Lung (tissue), 12 donors: ENCODE data around the gene TMEM59L. TPM values are rescaled to one million over a fixed set of nuclear protein-coding genes. Genes with fewer than 3 reads are reported as not detected.
A peak's percentile ranks its signal among the peaks of the same experiment; 100 is the strongest.

Source experiments
- ATAC-seq: fragments of 200-7000 bp; cut with Tn5 transposase; one replicate; pipeline ENCODE4 v1.9.1; 2020; ENCODE audit warnings: moderate number of reproducible peaks; ENCODE audit not compliant: insufficient read depth, low FRiP score
- DNase-seq, 3 donors: peaks; one replicate each; pipeline ENCODE4 v3.0.0-alpha.2; 2013 to 2017
- H3K27ac ChIP-seq, 2 donors: one replicate each; pipeline ENCODE4 v1.5.1; 2013; ENCODE audit warnings: mild to moderate bottlenecking in 2 of 2, moderate library complexity in 2 of 2, control low read depth in 1 of 2, inconsistent platforms in 1 of 2, low read depth in 1 of 2, low read length in 1 of 2
- H3K27me3 ChIP-seq, 3 donors: one replicate each; pipeline ENCODE4 v1.5.1; 2013; ENCODE audit warnings: low read length in 2 of 3; ENCODE audit not compliant: control insufficient read depth in 3 of 3, insufficient read depth in 3 of 3
- H3K36me3 ChIP-seq, 4 donors: one replicate each; pipeline ENCODE4 v1.5.1; 2013; ENCODE audit warnings: low read length in 4 of 4, mild to moderate bottlenecking in 1 of 4, moderate library complexity in 1 of 4; ENCODE audit not compliant: control insufficient read depth in 4 of 4, insufficient read depth in 4 of 4
- H3K4me1 ChIP-seq, 5 donors: one replicate each; pipeline ENCODE4 v1.5.1; 2013; ENCODE audit warnings: low read length in 5 of 5, mild to moderate bottlenecking in 2 of 5, moderate library complexity in 1 of 5; ENCODE audit not compliant: control insufficient read depth in 5 of 5, insufficient read depth in 5 of 5
- H3K4me3 ChIP-seq: one replicate; pipeline ENCODE4 v1.5.1; 2013; ENCODE audit warnings: mild to moderate bottlenecking, control low read depth, moderate library complexity
- H3K9ac ChIP-seq, 2 donors: one replicate each; pipeline ENCODE4 v1.5.1; 2013; ENCODE audit warnings: low read length in 2 of 2, control low read depth in 1 of 2; ENCODE audit not compliant: insufficient read depth in 1 of 2
- H3K9me3 ChIP-seq, 4 donors: one replicate each; pipeline ENCODE4 v1.5.1; 2013; ENCODE audit warnings: low read length in 3 of 4, mild to moderate bottlenecking in 1 of 4, moderate library complexity in 1 of 4; ENCODE audit not compliant: control insufficient read depth in 4 of 4, insufficient read depth in 3 of 4
- WGBS, 2 donors: extraction: QIAGEN DNeasy Blood & Tissue Kit; methylation state at CpG; one replicate each; pipeline ENCODE4 v1.1.7; 2013; 5-methylcytosine and 5-hydroxymethylcytosine counted together
- polyA plus RNA-seq, 2 donors: library from polyadenylated mRNA; stranded (reverse); fragments of 200-250 nt; gene quantifications; one replicate each; pipeline ENCODE4 v1.2.1, GENCODE V29; 2013
- total RNA-seq, 2 donors: library from RNA; depleted of rRNA in 1 of 2; stranded (reverse); fragments of >200 nt in 1 of 2; gene quantifications; one replicate each; pipeline ENCODE4 v1.2.1, GENCODE V29; 2014 to 2021
- TF ChIP-seq, protein P1 (sequence below): IDR thresholded peaks from 2 replicates; pipeline ENCODE4 v1.5.1; 2012; ENCODE audit warnings: mild to moderate bottlenecking; ENCODE audit errors: control extremely low read depth, extremely low read depth
- donor health status: control.
- donor health status: control.
- donor health status: Bipolar disorder and iron deficiency.
- donor health status: healthy.
- donor health status: DM: yes; HTN: yes; CAD: no.

The TMEM59L gene
- total and polyA plus RNA-seq, 4 donors, result 0.49 to 2.8 (median 1.4) TPM

DNA sequence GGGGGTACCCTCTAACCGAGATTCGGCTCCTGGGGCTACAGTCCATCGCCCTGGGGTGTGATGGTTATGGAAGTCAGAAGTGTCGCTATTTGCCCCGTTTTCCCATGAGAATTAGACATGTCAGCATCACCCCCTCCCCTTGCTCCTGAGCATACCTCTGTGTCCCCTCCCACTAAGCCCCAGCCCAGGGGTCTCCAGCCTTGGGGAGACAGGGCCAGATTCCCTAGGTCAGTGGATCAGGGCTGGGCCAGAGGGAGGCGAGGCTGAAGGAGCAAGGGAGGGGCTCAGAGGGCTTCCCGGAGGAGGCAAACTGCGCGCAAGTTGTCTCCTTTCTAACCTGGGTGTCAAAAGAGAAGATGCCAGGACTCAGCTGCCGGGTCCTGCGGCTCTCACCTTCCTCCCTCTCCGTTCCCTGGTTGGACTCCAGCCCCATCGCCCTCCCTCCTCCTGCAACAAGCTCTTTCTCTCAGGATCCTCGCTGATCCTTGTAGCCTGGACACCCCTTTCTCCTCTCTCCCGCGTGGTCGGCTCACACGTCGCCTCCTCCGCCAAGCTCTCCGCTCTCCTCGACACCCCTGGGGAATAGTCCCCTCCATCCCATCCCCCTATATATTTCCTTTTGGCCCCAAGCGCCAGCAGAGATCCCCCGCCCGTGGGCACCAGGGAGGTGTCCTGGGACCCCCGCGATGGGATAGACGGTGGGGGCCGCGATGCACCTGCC lies 459 bp upstream of the TMEM59L start:
- Histone ChIP-seq H3K4me3 (peak overlapping the region; percentile 18), H3K9me3 (no peaks in the 10 kb centered on the region), H3K27ac (no peak overlapping the region), H3K4me1 (peaks cover 0 to 16% (median 14%) of the 10 kb centered on the region in 5 donors), H3K9ac (no peak overlapping the region), H3K36me3 (no peaks in the 10 kb centered on the region), H3K27me3 (peaks cover 0 to 61% (median 51%) of the 10 kb centered on the region in 3 donors)
- 2% methylated on average over 28 to 30 of the region's 30 CpGs for WGBS, 2 donors
- peak in 1 of 3 donors; percentile 12 for DNase-seq
- TF ChIP-seq, protein P1, sequence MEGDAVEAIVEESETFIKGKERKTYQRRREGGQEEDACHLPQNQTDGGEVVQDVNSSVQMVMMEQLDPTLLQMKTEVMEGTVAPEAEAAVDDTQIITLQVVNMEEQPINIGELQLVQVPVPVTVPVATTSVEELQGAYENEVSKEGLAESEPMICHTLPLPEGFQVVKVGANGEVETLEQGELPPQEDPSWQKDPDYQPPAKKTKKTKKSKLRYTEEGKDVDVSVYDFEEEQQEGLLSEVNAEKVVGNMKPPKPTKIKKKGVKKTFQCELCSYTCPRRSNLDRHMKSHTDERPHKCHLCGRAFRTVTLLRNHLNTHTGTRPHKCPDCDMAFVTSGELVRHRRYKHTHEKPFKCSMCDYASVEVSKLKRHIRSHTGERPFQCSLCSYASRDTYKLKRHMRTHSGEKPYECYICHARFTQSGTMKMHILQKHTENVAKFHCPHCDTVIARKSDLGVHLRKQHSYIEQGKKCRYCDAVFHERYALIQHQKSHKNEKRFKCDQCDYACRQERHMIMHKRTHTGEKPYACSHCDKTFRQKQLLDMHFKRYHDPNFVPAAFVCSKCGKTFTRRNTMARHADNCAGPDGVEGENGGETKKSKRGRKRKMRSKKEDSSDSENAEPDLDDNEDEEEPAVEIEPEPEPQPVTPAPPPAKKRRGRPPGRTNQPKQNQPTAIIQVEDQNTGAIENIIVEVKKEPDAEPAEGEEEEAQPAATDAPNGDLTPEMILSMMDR, result no peak
- no peak for ATAC-seq

DNA sequence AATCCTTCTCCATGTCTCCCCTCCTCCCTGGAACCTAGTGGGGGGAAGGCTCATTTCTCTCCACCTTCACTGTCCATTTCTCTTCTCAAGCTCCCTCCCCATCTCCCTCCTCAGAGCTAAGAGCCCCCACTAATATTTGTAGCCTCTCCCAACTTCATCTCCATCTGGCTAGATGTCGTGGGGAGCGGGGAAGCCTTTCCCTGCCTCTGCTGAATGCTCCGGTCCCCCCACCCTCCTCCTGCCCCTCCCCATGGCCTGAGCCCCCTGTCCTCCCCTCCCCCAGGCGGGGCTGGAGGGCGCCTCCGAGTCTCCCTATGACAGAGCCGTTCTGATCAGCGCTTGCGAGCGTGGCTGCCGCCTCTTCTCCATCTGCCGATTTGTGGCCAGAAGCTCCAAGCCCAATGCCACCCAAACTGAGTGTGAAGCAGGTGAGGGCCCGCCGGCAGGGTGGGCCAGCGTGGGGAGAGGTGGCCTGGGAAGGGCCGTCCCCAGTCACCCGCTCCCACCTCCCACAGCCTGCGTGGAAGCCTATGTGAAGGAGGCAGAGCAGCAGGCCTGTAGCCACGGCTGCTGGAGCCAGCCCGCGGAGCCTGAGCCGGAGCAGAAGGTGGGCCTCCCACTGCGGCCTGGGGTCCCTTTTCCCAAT lies 1.0 kb downstream of the TMEM59L start:
- TF ChIP-seq, protein P1, result no peak
- no peaks in the 10 kb centered on the region for H3K36me3 ChIP-seq
- H3K4me1 ChIP-seq, result peaks cover 0 to 16% (median 14%) of the 10 kb centered on the region in 5 donors
- WGBS, 2 donors, result 26 to 38% methylated on average over 20 to 23 of the region's 23 CpGs
- no peak overlapping the region for H3K9ac ChIP-seq
- peaks cover 0 to 2% (median 0%) of the 10 kb centered on the region in 4 donors for H3K9me3 ChIP-seq
- ATAC-seq (no peak), DNase-seq (no peak)
- H3K27me3 ChIP-seq, result peaks cover 0 to 50% (median 43%) of the 10 kb centered on the region in 3 donors
- H3K4me3 ChIP-seq, result no peak overlapping the region
- no peak overlapping the region for H3K27ac ChIP-seq

DNA sequence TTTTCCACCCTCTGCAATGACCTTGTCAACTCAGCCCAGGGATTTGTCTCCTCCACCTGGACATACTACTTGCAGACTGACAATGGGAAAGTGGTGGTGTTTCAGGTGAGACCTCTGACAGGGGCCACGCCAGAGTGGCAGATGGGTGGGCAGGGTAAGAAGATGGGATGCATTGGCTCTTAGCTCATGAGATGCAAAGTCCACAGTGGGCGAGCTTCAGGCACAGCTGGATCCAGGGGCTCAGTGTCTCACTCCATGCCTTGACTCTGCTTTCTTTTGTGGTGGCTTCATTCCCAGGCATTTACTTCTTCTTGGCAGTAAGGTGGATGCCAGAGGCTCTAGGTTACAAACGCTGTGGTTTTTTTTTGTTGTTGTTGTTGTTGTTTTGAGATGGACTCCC lies 3.4 kb downstream of the TMEM59L start:
- ATAC-seq, result no peak
- H3K4me3 ChIP-seq, result no peak overlapping the region
- peaks cover 0 to 2% (median 0%) of the 10 kb centered on the region in 4 donors for H3K9me3 ChIP-seq
- H3K27ac ChIP-seq, result no peak overlapping the region
- peaks cover 0 to 14% (median 13%) of the 10 kb centered on the region in 5 donors for H3K4me1 ChIP-seq
- no peaks in the 10 kb centered on the region for H3K36me3 ChIP-seq
- peaks cover 0 to 33% (median 26%) of the 10 kb centered on the region in 3 donors for H3K27me3 ChIP-seq
- 90 to 98% methylated on average over 3 of the region's 3 CpGs for WGBS, 2 donors
- TF ChIP-seq, protein P1, result no peak
- H3K9ac ChIP-seq, result no peak overlapping the region
- DNase-seq, result no peak
